Pancreas (tissue), 10 donors: ENCODE measurements around the gene AGK. TPM values are rescaled to one million over a fixed set of nuclear protein-coding genes. Genes with fewer than 3 reads are reported as not detected.

Source experiments
- ATAC-seq, 4 donors: fragments of 200-7000 bp; cut with Tn5 transposase; one replicate each; pipeline versions ENCODE4 v1.8.0 to v1.9.1; 2020; ENCODE audit warnings: mild to moderate bottlenecking in 4 of 4, moderate library complexity in 4 of 4
- DNase-seq, 6 donors: peaks; one replicate each; pipeline ENCODE4 v3.0.0-alpha.2; 2020
- FAIRE-seq: peaks from 2 replicates; lab custom pipeline; 2012; peaks lifted over from hg19 to GRCh38; lab: Jason Lieb, UNC
- H3K27ac ChIP-seq, 4 donors: fragments of 200-600 bp; sonication (generic); 1 replicate in 3 of 4; 2 replicates in 1 of 4; pipeline versions ENCODE4 v1.5.0 to v1.8.0; 2020
- H3K27me3 ChIP-seq, 4 donors: fragments of 200-600 bp; one replicate each; pipeline ENCODE4 v1.8.0; 2021
- H3K36me3 ChIP-seq, 3 donors: fragments of 200-600 bp; sonication (generic) in 1 of 3; one replicate each; pipeline versions ENCODE4 v1.5.0 to v1.8.0; 2020 to 2021
- H3K4me1 ChIP-seq, 3 donors: fragments of 200-600 bp; one replicate each; pipeline ENCODE4 v1.8.0; 2021
- H3K4me3 ChIP-seq, 4 donors: fragments of 200-600 bp; sonication (generic) in 2 of 4; one replicate each; pipeline versions ENCODE4 v1.5.0 to v1.8.0; 2020 to 2021
- H3K9me3 ChIP-seq, 4 donors: fragments of 200-600 bp; one replicate each; pipeline ENCODE4 v1.8.0; 2021
- WGBS, 2 donors: extraction: QIAGEN DNeasy Blood & Tissue Kit; methylation state at CpG; one replicate each; pipeline ENCODE4 v1.1.7; 2013; 5-methylcytosine and 5-hydroxymethylcytosine counted together
- intact Hi-C, 3 donors: fragments of 100-400 bp; cut with DNase I; formaldehyde crosslinking; loops; one replicate each; pipeline versions ENCODE4 v1.11.1 to v1.14.2; 2022
- polyA plus RNA-seq, 2 donors: library from polyadenylated mRNA; stranded (reverse); fragments of 200-250 nt; gene quantifications; one replicate each; pipeline ENCODE4 v1.2.3, GENCODE V29; 2013
- total RNA-seq, 6 donors: library from RNA; stranded (reverse); fragmentation: NEBNext Ultra II Directional in 4 of 6; extraction: Animal tissue kit (Norgen Biotek cat#: 25700) in 4 of 6; gene quantifications; one replicate each; pipeline versions ENCODE4 v1.2.1 to v1.2.4, GENCODE V29; 2021 to 2023
- TF ChIP-seq, protein P1 (sequence below), 4 donors: fragments of 200-600 bp; sonication (generic) in 3 of 4; IDR thresholded peaks; one replicate each; pipeline versions ENCODE4 v1.5.0 to v1.8.0; 2021; ENCODE audit warnings: antibody characterized with exemption in 4 of 4
- donor health status: healthy with polysubstance abuse.
- donor health status: DM: no; HTN: no; CAD: no; lungs with moderate emphysema.
- donor health status: DM: no; HTN: no; CAD: no.
- donor health status: control.
- donor health status: control.
- donor health status: Bipolar disorder and iron deficiency.
- donor health status: DM: yes; HTN: yes; CAD: no.
- donor health status: DM: no; HTN: no; CAD: no.
- donor health status: DM: no; HTN: no; CAD: no.
- donor health status: DM: yes; HTN: yes; CAD: no.

Gene AGK
- total and polyA plus RNA-seq, 8 donors: 5.6 to 13.6 (median 10.0) TPM

DNA sequence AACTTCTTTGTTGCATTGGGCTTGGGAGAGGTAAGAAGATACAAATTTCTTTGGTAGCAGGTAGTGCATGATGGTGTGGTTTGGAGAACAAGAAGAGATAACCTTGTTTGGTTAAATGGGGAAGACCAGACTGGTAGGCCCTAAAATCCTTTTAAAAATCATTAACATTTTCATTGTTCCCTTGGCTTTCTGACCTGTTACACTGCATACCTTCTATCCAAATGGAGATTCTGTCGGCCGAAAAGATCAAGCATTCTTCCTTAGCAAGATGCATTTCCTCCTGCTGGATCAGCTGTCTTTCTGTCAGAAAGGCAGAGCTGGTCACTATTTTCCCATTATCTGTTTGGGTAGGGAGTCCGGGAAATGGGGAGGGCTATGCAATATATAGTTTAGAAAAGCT, 33.7 kb downstream of the AGK start:
- WGBS, 2 donors: 68 to 83% methylated on average over 3 of the region's 3 CpGs
- no peaks in the 10 kb centered on the region for H3K9me3 ChIP-seq
- intact Hi-C loops: no loop called here
- H3K27me3 ChIP-seq: no peaks in the 10 kb centered on the region
- no peaks in the 10 kb centered on the region for H3K4me1 ChIP-seq
- FAIRE-seq (no peak), ATAC-seq (no peak), DNase-seq (no peak)
- TF ChIP-seq, protein P1, sequence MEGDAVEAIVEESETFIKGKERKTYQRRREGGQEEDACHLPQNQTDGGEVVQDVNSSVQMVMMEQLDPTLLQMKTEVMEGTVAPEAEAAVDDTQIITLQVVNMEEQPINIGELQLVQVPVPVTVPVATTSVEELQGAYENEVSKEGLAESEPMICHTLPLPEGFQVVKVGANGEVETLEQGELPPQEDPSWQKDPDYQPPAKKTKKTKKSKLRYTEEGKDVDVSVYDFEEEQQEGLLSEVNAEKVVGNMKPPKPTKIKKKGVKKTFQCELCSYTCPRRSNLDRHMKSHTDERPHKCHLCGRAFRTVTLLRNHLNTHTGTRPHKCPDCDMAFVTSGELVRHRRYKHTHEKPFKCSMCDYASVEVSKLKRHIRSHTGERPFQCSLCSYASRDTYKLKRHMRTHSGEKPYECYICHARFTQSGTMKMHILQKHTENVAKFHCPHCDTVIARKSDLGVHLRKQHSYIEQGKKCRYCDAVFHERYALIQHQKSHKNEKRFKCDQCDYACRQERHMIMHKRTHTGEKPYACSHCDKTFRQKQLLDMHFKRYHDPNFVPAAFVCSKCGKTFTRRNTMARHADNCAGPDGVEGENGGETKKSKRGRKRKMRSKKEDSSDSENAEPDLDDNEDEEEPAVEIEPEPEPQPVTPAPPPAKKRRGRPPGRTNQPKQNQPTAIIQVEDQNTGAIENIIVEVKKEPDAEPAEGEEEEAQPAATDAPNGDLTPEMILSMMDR (IDR thresholded peaks at IDR 0.05): no peak
- H3K27ac ChIP-seq: no peak overlapping the region
- H3K4me3 ChIP-seq: no peak overlapping the region
- no peaks in the 10 kb centered on the region for H3K36me3 ChIP-seq

DNA sequence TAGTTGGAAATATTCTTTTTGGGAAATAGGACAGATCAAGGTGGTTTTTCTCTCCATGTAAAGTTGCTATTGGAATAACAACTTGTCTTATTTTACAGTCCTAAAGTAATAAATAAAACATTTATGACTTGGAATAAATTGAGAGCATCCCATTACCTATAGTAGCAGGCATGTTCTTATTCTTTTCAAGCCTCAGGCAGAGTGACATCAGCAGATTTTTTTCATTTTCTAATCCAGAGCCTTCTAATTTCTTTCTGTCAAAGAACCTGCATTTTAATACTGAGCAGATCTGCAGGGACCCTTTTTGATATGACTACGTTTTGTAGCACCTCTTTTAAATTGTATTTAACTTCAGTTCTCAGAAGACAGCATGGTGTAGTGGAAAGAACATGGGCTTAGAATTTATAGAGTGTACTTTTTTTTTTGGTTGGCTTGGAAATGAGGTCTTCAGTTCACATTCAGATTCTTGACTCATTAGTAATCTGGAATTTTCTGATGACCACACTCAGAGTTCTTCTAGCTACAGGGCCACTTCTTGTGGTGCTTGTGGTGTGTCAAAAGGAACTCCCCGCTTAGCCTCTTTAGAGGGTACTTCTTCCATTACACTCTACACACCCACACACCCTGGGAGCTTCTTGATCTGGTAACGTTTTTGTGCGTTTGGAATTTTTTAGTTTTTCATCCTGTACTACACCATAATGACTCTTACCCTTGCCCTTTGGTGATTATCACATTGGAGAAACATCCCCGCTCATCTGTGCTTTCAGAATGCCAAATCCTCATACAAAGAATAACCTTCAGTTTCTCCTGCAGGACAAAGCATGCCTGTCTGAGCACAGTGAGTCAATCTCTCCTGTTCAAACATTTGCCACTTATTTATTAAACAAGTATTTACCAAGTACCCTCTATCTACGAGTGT, 34.6 kb downstream of the AGK start:
- no peaks in the 10 kb centered on the region for H3K27me3 ChIP-seq
- no peak overlapping the region for H3K27ac ChIP-seq
- FAIRE-seq: no peak
- no peaks in the 10 kb centered on the region for H3K9me3 ChIP-seq
- H3K4me3 ChIP-seq: no peak overlapping the region
- no peaks in the 10 kb centered on the region for H3K36me3 ChIP-seq
- peak in 1 of 4 donors; percentile 40 for ATAC-seq
- intact Hi-C loops: no loop called here
- TF ChIP-seq, protein P1 (IDR thresholded peaks at IDR 0.05): no peak
- 72 to 83% methylated on average over 6 of the region's 6 CpGs for WGBS, 2 donors
- H3K4me1 ChIP-seq: no peaks in the 10 kb centered on the region
- no peak for DNase-seq

DNA sequence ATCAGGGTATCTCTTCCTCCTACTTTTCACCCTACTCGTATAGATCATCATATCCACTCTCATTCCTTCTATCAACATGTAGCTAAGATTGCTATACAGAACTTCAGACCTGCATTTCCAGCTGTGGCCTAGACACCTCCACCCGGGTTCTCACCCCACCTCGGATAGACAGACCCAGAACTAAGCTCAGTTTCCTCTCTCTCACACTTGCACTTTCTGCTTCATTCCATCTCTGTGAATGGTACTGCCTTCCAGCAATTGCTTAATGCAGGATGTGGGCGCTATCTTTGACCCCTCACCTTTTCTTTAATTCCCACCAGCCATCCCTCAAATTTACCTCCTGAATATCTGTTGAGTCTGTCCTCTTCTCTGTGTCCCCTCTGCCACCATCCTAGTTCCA, 35.7 kb downstream of the AGK start:
- Histone ChIP-seq H3K4me1 (no peaks in the 10 kb centered on the region), H3K27ac (no peak overlapping the region), H3K9me3 (no peaks in the 10 kb centered on the region), H3K4me3 (no peak overlapping the region), H3K36me3 (no peaks in the 10 kb centered on the region), H3K27me3 (no peaks in the 10 kb centered on the region)
- ATAC-seq (no peak), DNase-seq (no peak), FAIRE-seq (no peak)
- TF ChIP-seq, protein P1 (IDR thresholded peaks at IDR 0.05): no peak
- 91 to 94% methylated on average over 4 of the region's 4 CpGs for WGBS, 2 donors
- intact Hi-C loops: no loop called here

DNA sequence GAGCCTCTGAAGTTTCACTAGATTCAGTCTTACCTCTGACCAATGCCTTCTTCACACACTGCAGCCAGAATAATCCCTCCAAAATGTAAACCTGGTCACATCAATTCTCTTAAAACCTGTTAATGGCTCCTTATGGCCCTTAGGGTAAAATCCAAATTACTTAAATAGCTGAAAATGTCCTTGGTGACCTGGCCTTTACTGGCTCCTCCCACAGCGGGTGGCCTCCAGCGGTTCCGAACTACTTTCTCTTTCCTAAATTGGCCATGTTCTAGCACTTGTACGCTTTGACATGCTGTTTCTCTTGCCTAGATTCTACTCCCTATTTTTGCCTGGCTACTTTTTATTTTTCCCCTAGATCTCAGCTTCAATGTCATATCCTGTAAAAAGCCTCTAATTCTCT, 36.1 kb downstream of the AGK start:
- intact Hi-C loops: no loop called here
- Histone ChIP-seq H3K27ac (no peak overlapping the region), H3K4me1 (no peaks in the 10 kb centered on the region), H3K36me3 (no peaks in the 10 kb centered on the region), H3K27me3 (no peaks in the 10 kb centered on the region), H3K4me3 (no peak overlapping the region), H3K9me3 (no peaks in the 10 kb centered on the region)
- 96 to 98% methylated on average over 4 of the region's 4 CpGs for WGBS, 2 donors
- TF ChIP-seq, protein P1 (IDR thresholded peaks at IDR 0.05): no peak
- DNase-seq (no peak), FAIRE-seq (no peak), ATAC-seq (no peak)

DNA sequence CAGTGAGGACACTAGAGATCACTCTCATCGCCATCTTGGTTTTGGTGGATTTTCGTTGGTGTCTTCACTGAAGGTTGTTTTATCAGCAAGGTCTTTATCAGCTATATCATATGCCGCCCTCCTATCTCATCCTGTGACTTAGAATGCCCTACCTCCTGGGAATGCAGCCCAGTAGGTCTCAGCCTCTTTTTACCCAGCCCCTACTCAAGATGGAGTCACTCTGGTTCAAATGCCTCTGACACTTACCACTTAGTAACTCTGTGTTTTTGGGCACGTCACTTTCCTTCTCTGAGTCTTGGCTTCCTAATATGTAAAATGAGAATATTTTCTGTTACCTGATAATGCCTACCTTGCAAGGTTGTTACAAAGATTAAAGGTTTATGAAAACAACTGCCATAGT, 37.7 kb downstream of the AGK start:
- FAIRE-seq: no peak
- DNase-seq: no peak
- ATAC-seq: no peak
- no peaks in the 10 kb centered on the region for H3K4me1 ChIP-seq
- WGBS, 2 donors: 92 to 94% methylated on average over 4 of the region's 4 CpGs
- intact Hi-C loops: no loop called here
- no peaks in the 10 kb centered on the region for H3K27me3 ChIP-seq
- H3K9me3 ChIP-seq: no peaks in the 10 kb centered on the region
- H3K4me3 ChIP-seq: no peak overlapping the region
- H3K36me3 ChIP-seq: no peaks in the 10 kb centered on the region
- TF ChIP-seq, protein P1 (IDR thresholded peaks at IDR 0.05): no peak
- no peak overlapping the region for H3K27ac ChIP-seq
